CD4-positive, alpha-beta T cell treated with Interleukin-15 for 1 hour (primary cell): ENCODE measurements around the gene CRCP.
"Not testable (repeated sequence)": the region's sequence is repeated elsewhere in the genome, so short reads cannot be mapped to it uniquely, and the experiment has no call there.

Experiments used
- DNase-seq: peaks from one replicate; pipeline ENCODE4 v3.0.0-alpha.2; 2020

Gene CRCP

DNA sequence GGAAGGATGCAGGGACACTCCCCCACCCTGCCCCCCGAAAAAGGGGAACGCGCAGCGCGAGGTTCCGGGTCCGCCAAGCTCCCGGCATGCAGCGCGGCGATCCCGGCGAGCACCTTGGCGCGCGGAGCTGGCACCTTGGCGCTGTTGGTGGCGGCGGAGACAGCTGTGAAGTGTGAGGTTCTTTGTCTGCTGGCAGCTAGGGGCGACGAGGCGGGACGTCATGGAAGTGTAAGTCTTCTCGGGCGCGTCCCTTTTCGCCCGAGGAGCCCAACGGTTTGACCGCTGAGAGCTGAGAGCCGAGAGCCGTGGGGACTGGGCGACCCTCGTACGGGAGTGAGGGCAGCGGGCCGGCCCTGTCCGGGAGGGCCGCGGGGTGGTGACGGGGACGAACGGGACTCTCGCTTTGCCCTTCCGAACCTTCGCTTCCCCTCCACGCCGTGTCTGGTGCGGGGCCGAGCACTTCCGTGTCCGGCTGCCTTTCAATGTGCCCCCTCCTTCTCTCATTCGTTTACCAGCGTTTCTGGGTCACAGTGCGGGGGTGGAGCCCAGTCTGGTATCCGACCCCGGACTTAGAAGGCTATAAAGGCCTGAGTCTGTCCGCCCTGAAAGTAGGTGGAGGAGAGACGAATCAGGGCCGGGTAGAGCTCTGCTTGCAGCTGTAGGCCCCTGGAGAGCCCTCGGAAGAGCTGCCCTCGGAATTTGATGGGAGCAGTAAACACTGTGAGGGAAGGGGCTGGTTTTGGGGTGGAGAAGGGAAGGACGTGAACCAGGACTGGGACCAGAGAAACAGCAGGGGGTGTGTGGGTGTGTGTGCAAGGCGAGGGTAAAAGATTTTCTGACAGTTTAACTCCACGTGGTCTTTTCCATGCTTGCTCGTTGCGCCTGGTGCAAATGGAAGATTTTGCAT is at the start of gene CRCP:
Gene CRCP (plus strand): TSS at position 105 of the 907 bp plus-strand sequence. CDS start 116 bp downstream, at position 221.
- peak; percentile 83 for DNase-seq

- no peak for DNase-seq
Measured at GRCh38 chr7:66069732-66070131, 44.9 kb upstream of the CRCP start.

- DNase-seq, result no peak
Measured at GRCh38 chr7:66070222-66070621, 44.4 kb upstream of the CRCP start.

GRCh38 chr7:66072208-66072607 is 42.4 kb upstream of the CRCP start:
- DNase-seq, result not testable (repeated sequence)

GRCh38 chr7:66075590-66076461 is 38.8 kb upstream of the CRCP start, which contains the start of gene ASL:
ASL (plus strand) TSS chr7:66075819; CDS start chr7:66076082, 263 bp downstream.
- peak; percentile 89 for DNase-seq

- no peak for DNase-seq
Measured at GRCh38 chr7:66076462-66077329, 38.0 kb upstream of the CRCP start.

DNA sequence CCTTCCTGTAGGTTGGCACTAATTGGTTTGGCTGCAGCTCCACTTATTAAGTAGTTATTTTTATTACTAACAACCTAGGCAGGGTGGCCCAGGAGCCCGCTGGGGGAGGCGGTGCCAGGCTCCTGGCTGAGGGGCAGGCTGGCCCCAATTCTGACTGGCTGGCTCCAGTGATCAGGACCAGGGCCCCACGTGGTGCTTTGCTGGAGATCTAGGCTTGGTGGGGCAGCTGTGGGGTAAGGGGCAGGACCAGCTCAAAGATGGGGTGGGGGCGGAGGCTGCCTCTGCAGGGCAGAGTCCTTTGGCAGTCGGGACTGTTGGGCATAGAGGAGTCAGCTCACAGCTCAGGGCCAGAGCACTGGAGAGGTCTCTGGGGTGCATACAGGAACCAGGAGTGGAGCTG is 36.6 kb upstream of the CRCP start:
- DNase-seq, result no peak

GRCh38 chr7:66082083-66082482 is 32.6 kb upstream of the CRCP start:
- no peak for DNase-seq

- DNase-seq, result no peak
Measured at GRCh38 chr7:66082886-66083415, 31.7 kb upstream of the CRCP start.

- DNase-seq, result no peak
Measured at GRCh38 chr7:66083677-66084076, 31.0 kb upstream of the CRCP start.

DNA sequence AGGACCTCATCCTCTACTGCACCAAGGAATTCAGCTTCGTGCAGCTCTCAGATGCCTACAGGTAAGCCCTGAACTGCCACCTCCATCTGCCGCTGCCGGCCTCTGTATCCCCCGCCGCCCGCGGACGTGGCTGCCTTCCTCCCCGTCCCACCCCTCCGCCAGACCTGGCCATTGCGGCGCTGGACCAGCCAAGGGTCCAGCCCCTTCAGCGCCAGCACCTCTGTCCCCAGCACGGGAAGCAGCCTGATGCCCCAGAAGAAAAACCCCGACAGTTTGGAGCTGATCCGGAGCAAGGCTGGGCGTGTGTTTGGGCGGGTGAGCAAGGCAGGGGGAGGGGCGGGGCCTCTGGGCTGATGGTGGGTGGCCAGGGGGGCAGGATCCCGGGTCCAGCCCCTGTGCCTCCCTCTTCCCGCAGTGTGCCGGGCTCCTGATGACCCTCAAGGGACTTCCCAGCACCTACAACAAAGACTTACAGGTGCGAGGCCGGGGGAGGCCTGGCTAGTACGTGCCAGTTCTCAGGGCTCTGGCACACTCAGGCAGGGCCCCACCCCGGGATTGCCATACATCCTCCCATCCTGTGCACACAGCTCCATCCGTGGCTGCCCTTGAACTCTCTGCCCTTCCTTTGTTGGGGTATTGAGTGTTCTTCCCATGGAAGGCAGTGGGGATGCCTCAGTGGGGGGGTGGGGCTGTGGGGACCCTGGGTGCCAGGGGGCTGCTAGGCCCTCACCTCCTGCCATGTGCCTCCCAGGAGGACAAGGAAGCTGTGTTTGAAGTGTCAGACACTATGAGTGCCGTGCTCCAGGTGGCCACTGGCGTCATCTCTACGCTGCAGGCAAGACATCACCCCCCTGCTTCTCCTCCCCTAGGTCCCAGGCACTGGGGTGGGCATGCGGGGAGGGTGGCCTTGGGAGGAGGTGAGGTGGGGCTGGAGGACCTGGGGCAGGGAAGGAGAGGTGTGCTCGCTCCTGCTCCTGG is 25.5 kb upstream of the CRCP start:
- no peak for DNase-seq

DNA sequence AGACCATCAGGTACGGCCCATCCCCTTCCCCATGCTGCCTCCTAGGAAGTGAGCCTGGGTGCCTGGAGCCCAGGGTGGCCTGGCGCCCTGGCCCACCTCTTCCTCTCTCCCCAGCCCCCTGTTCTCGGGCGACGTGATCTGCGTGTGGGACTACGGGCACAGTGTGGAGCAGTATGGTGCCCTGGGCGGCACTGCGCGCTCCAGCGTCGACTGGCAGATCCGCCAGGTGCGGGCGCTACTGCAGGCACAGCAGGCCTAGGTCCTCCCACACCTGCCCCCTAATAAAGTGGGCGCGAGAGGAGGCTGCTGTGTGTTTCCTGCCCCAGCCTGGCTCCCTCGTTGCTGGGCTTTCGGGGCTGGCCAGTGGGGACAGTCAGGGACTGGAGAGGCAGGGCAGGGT is 22.0 kb upstream of the CRCP start:
- DNase-seq, result no peak

- DNase-seq, result no peak
Measured at GRCh38 chr7:66095010-66095409, 19.6 kb upstream of the CRCP start.

GRCh38 chr7:66099232-66099550 is 15.5 kb upstream of the CRCP start:
- DNase-seq, result no peak

GRCh38 chr7:66099551-66100407 is 14.9 kb upstream of the CRCP start:
- peak; percentile 32 for DNase-seq

- DNase-seq, result no peak
Measured at GRCh38 chr7:66100408-66101050, 14.1 kb upstream of the CRCP start.

DNA sequence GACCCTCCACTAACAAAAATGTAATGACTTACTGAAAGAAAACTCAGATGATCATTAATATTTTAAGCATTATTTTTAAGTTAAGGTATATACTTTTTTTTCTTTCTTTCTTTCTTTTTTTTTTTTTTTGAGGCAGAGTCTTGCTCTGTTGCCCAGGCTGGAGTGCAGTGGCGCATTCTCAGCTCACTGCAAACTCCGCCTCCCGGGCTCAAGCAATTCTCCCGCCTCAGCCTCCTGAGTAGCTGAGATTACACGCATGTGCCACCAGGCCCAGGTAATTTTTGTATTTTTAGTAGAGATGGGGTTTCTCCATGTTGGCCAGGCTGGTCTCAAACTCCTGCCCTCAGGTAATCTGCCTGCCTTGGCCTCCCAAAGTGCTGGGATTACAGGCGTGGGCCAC is 12.5 kb upstream of the CRCP start:
- not testable (repeated sequence) for DNase-seq

- DNase-seq, result not testable (repeated sequence)
Measured at GRCh38 chr7:66103994-66104393, 10.7 kb upstream of the CRCP start.

GRCh38 chr7:66105263-66105748 is 9.3 kb upstream of the CRCP start:
- no peak for DNase-seq
